NCI-H1694 (cell line): ENCODE measurements around the gene S100A1.
"Not testable (repeated sequence)": the region's sequence is repeated elsewhere in the genome, so short reads cannot be mapped to it uniquely, and the experiment has no call there.

ENCODE experiments used
- DNase-seq: peaks from one replicate; lab custom pipeline; 2025; lab: John Stamatoyannopoulos, UW

Gene S100A1

GRCh38 chr1:153658400-153659174, 30.4 kb downstream of the S100A1 start, which contains the start of gene SNAPIN:
TSS of gene SNAPIN (plus strand) at chr1:153658703. CDS start at chr1:153658744, 41 bp downstream.
- peak; percentile 76 for DNase-seq

- DNase-seq, result no peak
Measured at GRCh38 chr1:153659175-153659534, 30.9 kb downstream of the S100A1 start.

GRCh38 chr1:153659656-153660055, 31.4 kb downstream of the S100A1 start:
- no peak for DNase-seq

- DNase-seq, result no peak
Measured at GRCh38 chr1:153661111-153661708, 33.0 kb downstream of the S100A1 start.

- no peak for DNase-seq
Measured at GRCh38 chr1:153662269-153662668, 34.0 kb downstream of the S100A1 start.

- no peak for DNase-seq
Measured at GRCh38 chr1:153663211-153663610, 35.0 kb downstream of the S100A1 start.

- DNase-seq, result no peak
Measured at GRCh38 chr1:153667439-153667838, 39.2 kb downstream of the S100A1 start.

GRCh38 chr1:153668672-153669071, 40.4 kb downstream of the S100A1 start:
- not testable (repeated sequence) for DNase-seq

- DNase-seq, result no peak
Measured at GRCh38 chr1:153669606-153670005, 41.4 kb downstream of the S100A1 start.

- DNase-seq, result no peak
Measured at GRCh38 chr1:153670257-153670858, 42.1 kb downstream of the S100A1 start.

- DNase-seq, result peak; percentile 100
Measured at GRCh38 chr1:153670859-153671627, 42.8 kb downstream of the S100A1 start, which contains the start of gene ILF2. TSS of gene ILF2 (minus strand) at chr1:153670993. CDS start at chr1:153670922, 71 bp downstream.

GRCh38 chr1:153671628-153672353, 43.6 kb downstream of the S100A1 start:
- peak; percentile 73 for DNase-seq

GRCh38 chr1:153673511-153673910, 45.3 kb downstream of the S100A1 start:
- no peak for DNase-seq

GRCh38 chr1:153677718-153678518, 49.7 kb downstream of the S100A1 start:
- DNase-seq, result peak; percentile 68

GRCh38 chr1:153678519-153679336, 50.5 kb downstream of the S100A1 start, which contains the start of gene NPR1:
TSS of gene NPR1 (plus strand) at chr1:153678688. CDS start at chr1:153679109, 421 bp downstream.
- no peak for DNase-seq

- DNase-seq, result no peak
Measured at GRCh38 chr1:153679337-153680119, 51.3 kb downstream of the S100A1 start.

GRCh38 chr1:153680120-153680403, 51.8 kb downstream of the S100A1 start:
- no peak for DNase-seq
